ENCODE data around the gene WNT7B. TPM values are rescaled to one million over a fixed set of nuclear protein-coding genes. Genes with fewer than 3 reads are reported as not detected.

The WNT7B gene
- total RNA-seq, 2 experiments from 2014 or later = not detected

GRCh38 chr22:45998638-45999378 is 21.8 kb upstream of the WNT7B start:
- peaks cover 21% of the 10 kb centered on the region for H3K4me1 ChIP-seq (ENCODE audit: insufficient read depth, low read length)
- CTCF ChIA-PET = no interaction called here
- H3K27me3 ChIP-seq (ENCODE audit: control insufficient read depth in 1 of 2, insufficient read depth in 2 of 2, low read length in 2 of 2) = peaks cover 0 to 3% of the 10 kb centered on the region in 2 experiments
- no peaks in the 10 kb centered on the region for H3K36me3 ChIP-seq (ENCODE audit: insufficient read depth, low read length)
- peaks cover 0 to 6% of the 10 kb centered on the region in 2 experiments for H3K9me3 ChIP-seq (ENCODE audit: control insufficient read depth in 1 of 2, insufficient read depth in 1 of 2, low read length in 2 of 2)
- intact Hi-C loops (cut with DNase I, micrococcal nuclease) = loop anchor here in 1 of 2 experiments (5.0 kb wide), 1 partner anchor 313 kb away; no protein-coding TSS in a partner anchor
- Mint-ChIP-seq H3K36me3 (ENCODE audit: low read depth) (no peaks in the 10 kb centered on the region), H3K27me3 (peaks cover 4% of the 10 kb centered on the region), H3K9me3 (no peaks in the 10 kb centered on the region), H3K4me3 (no peak overlapping the region), H3K27ac (no peak overlapping the region), H3K4me1 (ENCODE audit: low read depth) (peaks cover 4% of the 10 kb centered on the region)
- POLR2A ChIA-PET = interaction anchor here (1.0 kb wide), 1 partner anchor 8 kb away, joined by 3 read pairs; no protein-coding TSS in a partner anchor
- H3K4me3 ChIP-seq (ENCODE audit: low read length) = no peak overlapping the region
- ATAC-seq (ENCODE audit: poor library complexity) (no peak), DNase-seq (no peak)
- H3K27ac ChIP-seq (ENCODE audit: low read depth in 1 of 2, low read length in 2 of 2) = no peak overlapping the region
- no peak for TF ChIP-seq CTCF (IDR thresholded peaks at IDR 0.05)

GRCh38 chr22:45997777-45998637 is 21.0 kb upstream of the WNT7B start:
- ATAC-seq (ENCODE audit: poor library complexity) (no peak), DNase-seq (no peak)
- Histone ChIP-seq H3K27ac (ENCODE audit: low read depth in 1 of 2, low read length in 2 of 2) (no peak overlapping the region), H3K4me1 (ENCODE audit: insufficient read depth, low read length) (peaks cover 21% of the 10 kb centered on the region), H3K4me3 (ENCODE audit: low read length) (no peak overlapping the region), H3K27me3 (ENCODE audit: control insufficient read depth in 1 of 2, insufficient read depth in 2 of 2, low read length in 2 of 2) (peaks cover 0 to 3% of the 10 kb centered on the region in 2 experiments), H3K36me3 (ENCODE audit: insufficient read depth, low read length) (no peaks in the 10 kb centered on the region), H3K9me3 (ENCODE audit: control insufficient read depth in 1 of 2, insufficient read depth in 1 of 2, low read length in 2 of 2) (peaks cover 0 to 6% of the 10 kb centered on the region in 2 experiments)
- H3K27me3 Mint-ChIP-seq = peaks cover 4% of the 10 kb centered on the region
- no peak for TF ChIP-seq CTCF (IDR thresholded peaks at IDR 0.05)
- ChIA-PET CTCF (no interaction called here), POLR2A (interaction anchor here (1.0 kb wide), 1 partner anchor 8 kb away, joined by 3 read pairs; no protein-coding TSS in a partner anchor)
- peaks cover 4% of the 10 kb centered on the region for H3K4me1 Mint-ChIP-seq (ENCODE audit: low read depth)
- H3K36me3 Mint-ChIP-seq (ENCODE audit: low read depth) = no peaks in the 10 kb centered on the region
- H3K4me3 Mint-ChIP-seq = no peak overlapping the region
- intact Hi-C loops (cut with DNase I, micrococcal nuclease) = loop anchor here in 1 of 2 experiments (5.0 kb wide), 1 partner anchor 314 kb away; no protein-coding TSS in a partner anchor
- H3K27ac Mint-ChIP-seq = no peak overlapping the region
- H3K9me3 Mint-ChIP-seq = no peaks in the 10 kb centered on the region

GRCh38 chr22:45997077-45997776 is 20.3 kb upstream of the WNT7B start:
- H3K4me3 Mint-ChIP-seq = no peak overlapping the region
- H3K9me3 ChIP-seq (ENCODE audit: control insufficient read depth in 1 of 2, insufficient read depth in 1 of 2, low read length in 2 of 2) = peaks cover 0 to 6% of the 10 kb centered on the region in 2 experiments
- H3K27ac Mint-ChIP-seq = no peak overlapping the region
- peak; percentile 38 for ATAC-seq (ENCODE audit: poor library complexity)
- H3K9me3 Mint-ChIP-seq = no peaks in the 10 kb centered on the region
- H3K4me1 ChIP-seq (ENCODE audit: insufficient read depth, low read length) = peaks cover 21% of the 10 kb centered on the region
- peaks cover 4% of the 10 kb centered on the region for H3K27me3 Mint-ChIP-seq
- H3K36me3 Mint-ChIP-seq (ENCODE audit: low read depth) = no peaks in the 10 kb centered on the region
- ChIA-PET POLR2A (no interaction called here), CTCF (no interaction called here)
- no peaks in the 10 kb centered on the region for H3K36me3 ChIP-seq (ENCODE audit: insufficient read depth, low read length)
- no peak for TF ChIP-seq CTCF (IDR thresholded peaks at IDR 0.05)
- DNase-seq = peak in 3 of 14 experiments; percentile 38 to 56 (median 50)
- peaks cover 0 to 3% of the 10 kb centered on the region in 2 experiments for H3K27me3 ChIP-seq (ENCODE audit: control insufficient read depth in 1 of 2, insufficient read depth in 2 of 2, low read length in 2 of 2)
- intact Hi-C loops (cut with DNase I, micrococcal nuclease) = loop anchor here in 1 of 2 experiments (5.0 kb wide), 1 partner anchor 315 kb away; no protein-coding TSS in a partner anchor
- no peak overlapping the region for H3K27ac ChIP-seq (ENCODE audit: low read depth in 1 of 2, low read length in 2 of 2)
- no peak overlapping the region for H3K4me3 ChIP-seq (ENCODE audit: low read length)
- H3K4me1 Mint-ChIP-seq (ENCODE audit: low read depth) = peaks cover 4% of the 10 kb centered on the region

Data from CD4-positive, alpha-beta T cell (primary cell).